Activated CD4-positive, alpha-beta T cell treated with anti-CD3 and anti-CD28 coated beads, Interleukin-2, amount 50 U/mL, for 48 hours (primary cell): ENCODE data around the gene JARID2.

Source experiments
- DNase-seq, 2 experiments: peaks; one replicate each; pipeline ENCODE4 v3.0.0-alpha.2; 2020

JARID2 gene

GRCh38 chr6:15245361-15246216, at the start of gene JARID2:
JARID2 (plus strand) TSS chr6:15246069; CDS start chr6:15246540, 471 bp downstream.
- peak; percentile 98 to 99 for DNase-seq

GRCh38 chr6:15200087-15200486, 45.8 kb upstream of the JARID2 start:
- no peak for DNase-seq

- no peak for DNase-seq
Measured at GRCh38 chr6:15205321-15205720, 40.5 kb upstream of the JARID2 start.

- DNase-seq, result no peak
Measured at GRCh38 chr6:15206887-15207286, 39.0 kb upstream of the JARID2 start.

GRCh38 chr6:15207923-15208322, 37.9 kb upstream of the JARID2 start:
- DNase-seq, result no peak

- no peak for DNase-seq
Measured at GRCh38 chr6:15213838-15214400, 31.9 kb upstream of the JARID2 start.

- no peak for DNase-seq
Measured at GRCh38 chr6:15218401-15218800, 27.5 kb upstream of the JARID2 start.

GRCh38 chr6:15220062-15220461, 25.8 kb upstream of the JARID2 start:
- DNase-seq, result no peak

GRCh38 chr6:15227827-15228318, 18.0 kb upstream of the JARID2 start:
- no peak for DNase-seq

GRCh38 chr6:15230827-15231226, 15.0 kb upstream of the JARID2 start:
- no peak for DNase-seq

- no peak for DNase-seq
Measured at GRCh38 chr6:15232836-15233510, 12.9 kb upstream of the JARID2 start.

GRCh38 chr6:15234068-15234758, 11.7 kb upstream of the JARID2 start:
- no peak for DNase-seq

- DNase-seq, result no peak
Measured at GRCh38 chr6:15239616-15240364, 6.1 kb upstream of the JARID2 start.

GRCh38 chr6:15242503-15242902, 3.4 kb upstream of the JARID2 start:
- DNase-seq, result no peak

- no peak for DNase-seq
Measured at GRCh38 chr6:15242937-15243614, 2.8 kb upstream of the JARID2 start.

- DNase-seq, result no peak
Measured at GRCh38 chr6:15243910-15244619, 1.8 kb upstream of the JARID2 start.

- DNase-seq, result peak; percentile 59 to 64
Measured at GRCh38 chr6:15244620-15245360, 1.1 kb upstream of the JARID2 start.

- no peak for DNase-seq
Measured at GRCh38 chr6:15246217-15246665, 372 bp downstream of the JARID2 start.

- DNase-seq, result peak in 1 of 2 experiments; percentile 20
Measured at GRCh38 chr6:15246666-15247499, 1.0 kb downstream of the JARID2 start.
